AG04450 (cell line): ENCODE measurements around the gene S100B. TPM values are rescaled to one million over a fixed set of nuclear protein-coding genes. Genes with fewer than 3 reads are reported as not detected.

ENCODE experiments used
- CTCF ChIA-PET: fragments of 300-600, 350-600 bp; formaldehyde crosslinking; extraction: SDS; loops from one replicate; lab custom pipeline; 2022; ENCODE audit warnings: antibody characterized with exemption, inconsistent platforms; lab: Charles Lee
- POLR2A ChIA-PET: fragments of 350-600 bp; formaldehyde crosslinking; extraction: SDS; loops from one replicate; lab custom pipeline; 2021; ENCODE audit warnings: antibody characterized with exemption, inconsistent platforms; lab: Yijun Ruan, JAX
- DNase-seq: peaks from one replicate; pipeline ENCODE4 v3.0.0-alpha.2; 2011; ENCODE audit warnings: low read depth, low spot score
- H3K27ac ChIP-seq: one replicate; pipeline ENCODE4 v1.5.1; 2012; ENCODE audit warnings: low read depth, low read length, control low read depth
- H3K27me3 ChIP-seq: one replicate; pipeline ENCODE4 v1.6.0; 2012; ENCODE audit warnings: low read length; ENCODE audit not compliant: control insufficient read depth, insufficient read depth
- H3K4me3 ChIP-seq: 2 replicates; pipeline ENCODE4 v1.5.1; 2011; ENCODE audit warnings: mild to moderate bottlenecking, low read depth, low read length, control low read depth
- H3K9me3 ChIP-seq: 2 replicates; pipeline ENCODE4 v1.5.1; 2012; ENCODE audit warnings: low read length; ENCODE audit not compliant: control insufficient read depth, insufficient read depth
- polyA plus RNA-seq: library from polyadenylated mRNA; depleted of rRNA; stranded (reverse); fragments of >200 nt; gene quantifications from 2 replicates; pipeline ENCODE4 v1.2.3, GENCODE V29; 2011
- TF ChIP-seq, protein P1 (sequence below): IDR thresholded peaks from 2 replicates; pipeline ENCODE4 v1.5.1; 2011; ENCODE audit warnings: low read depth, low read length, control low read depth, inconsistent platforms

Gene S100B
- polyA plus RNA-seq, 1 experiment: not detected

DNA sequence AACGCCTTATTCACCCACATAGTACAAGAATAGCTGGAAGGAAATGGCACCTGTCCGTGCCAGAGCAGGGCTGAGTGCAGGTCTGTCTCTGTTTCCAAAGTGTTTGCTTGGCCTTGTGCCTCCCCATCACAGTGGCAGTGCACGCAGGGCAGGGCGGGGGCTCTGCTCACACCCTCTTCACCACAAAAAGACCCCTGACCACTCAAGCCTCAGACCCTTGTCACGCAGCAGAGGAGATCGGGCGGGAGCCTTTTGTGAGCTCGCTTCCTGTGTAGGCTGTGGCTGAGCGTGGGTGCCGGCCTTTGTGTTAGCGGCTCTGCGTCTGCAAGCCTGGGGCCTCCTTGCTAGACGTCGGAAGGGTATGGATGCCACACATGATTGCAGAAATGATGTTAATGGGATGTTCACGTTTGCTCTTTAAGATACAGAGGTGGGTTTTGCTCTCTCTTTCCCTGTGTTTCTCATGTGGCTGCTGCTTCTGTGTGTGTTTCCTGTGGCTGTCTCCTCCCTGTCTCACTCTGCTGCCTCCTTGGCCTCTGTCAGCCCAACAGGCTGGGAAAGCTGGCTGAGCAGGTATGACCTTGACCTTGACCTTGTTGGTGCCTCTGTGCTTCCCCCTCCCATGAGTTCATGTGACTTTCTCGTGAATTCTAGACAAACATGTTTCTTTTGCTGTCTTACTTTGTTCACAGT, 45.4 kb downstream of the S100B start:
- CTCF ChIA-PET: interaction anchor here (0.6 kb wide), 1 partner anchor 590 kb away, joined by 3 read pairs; no protein-coding TSS in a partner anchor
- no peak overlapping the region for H3K4me3 ChIP-seq
- no peak overlapping the region for H3K27ac ChIP-seq
- POLR2A ChIA-PET: interaction anchor here (0.6 kb wide), 1 partner anchor 33 kb away, joined by 3 read pairs; no protein-coding TSS in a partner anchor
- no peaks in the 10 kb centered on the region; the same call in 1 of the 2 replicates for H3K9me3 ChIP-seq
- DNase-seq: no peak
- H3K27me3 ChIP-seq: no peaks in the 10 kb centered on the region
- TF ChIP-seq, protein P1, sequence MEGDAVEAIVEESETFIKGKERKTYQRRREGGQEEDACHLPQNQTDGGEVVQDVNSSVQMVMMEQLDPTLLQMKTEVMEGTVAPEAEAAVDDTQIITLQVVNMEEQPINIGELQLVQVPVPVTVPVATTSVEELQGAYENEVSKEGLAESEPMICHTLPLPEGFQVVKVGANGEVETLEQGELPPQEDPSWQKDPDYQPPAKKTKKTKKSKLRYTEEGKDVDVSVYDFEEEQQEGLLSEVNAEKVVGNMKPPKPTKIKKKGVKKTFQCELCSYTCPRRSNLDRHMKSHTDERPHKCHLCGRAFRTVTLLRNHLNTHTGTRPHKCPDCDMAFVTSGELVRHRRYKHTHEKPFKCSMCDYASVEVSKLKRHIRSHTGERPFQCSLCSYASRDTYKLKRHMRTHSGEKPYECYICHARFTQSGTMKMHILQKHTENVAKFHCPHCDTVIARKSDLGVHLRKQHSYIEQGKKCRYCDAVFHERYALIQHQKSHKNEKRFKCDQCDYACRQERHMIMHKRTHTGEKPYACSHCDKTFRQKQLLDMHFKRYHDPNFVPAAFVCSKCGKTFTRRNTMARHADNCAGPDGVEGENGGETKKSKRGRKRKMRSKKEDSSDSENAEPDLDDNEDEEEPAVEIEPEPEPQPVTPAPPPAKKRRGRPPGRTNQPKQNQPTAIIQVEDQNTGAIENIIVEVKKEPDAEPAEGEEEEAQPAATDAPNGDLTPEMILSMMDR: no peak

GRCh38 chr21:46557919-46558392, 46.9 kb downstream of the S100B start:
- ChIA-PET POLR2A (no interaction called here), CTCF (no interaction called here)
- H3K27me3 ChIP-seq: no peaks in the 10 kb centered on the region
- H3K4me3 ChIP-seq: no peak overlapping the region
- TF ChIP-seq, protein P1: no peak
- no peak overlapping the region for H3K27ac ChIP-seq
- H3K9me3 ChIP-seq: no peaks in the 10 kb centered on the region; the same call in 1 of the 2 replicates
- no peak for DNase-seq

- Histone ChIP-seq H3K27me3 (no peaks in the 10 kb centered on the region), H3K27ac (no peak overlapping the region), H3K4me3 (no peak overlapping the region), H3K9me3 (no peaks in the 10 kb centered on the region; the same call in 1 of the 2 replicates)
- CTCF ChIA-PET: no interaction called here
- TF ChIP-seq, protein P1: no peak
- no peak for DNase-seq
- POLR2A ChIA-PET: no interaction called here
Measured at GRCh38 chr21:46557469-46557868, 47.4 kb downstream of the S100B start.

GRCh38 chr21:46556802-46557201, 48.1 kb downstream of the S100B start:
- CTCF ChIA-PET: no interaction called here
- H3K27me3 ChIP-seq: no peaks in the 10 kb centered on the region
- no peak overlapping the region for H3K27ac ChIP-seq
- TF ChIP-seq, protein P1: no peak
- no peaks in the 10 kb centered on the region; the same call in 1 of the 2 replicates for H3K9me3 ChIP-seq
- no peak for DNase-seq
- H3K4me3 ChIP-seq: no peak overlapping the region
- POLR2A ChIA-PET: no interaction called here

DNA sequence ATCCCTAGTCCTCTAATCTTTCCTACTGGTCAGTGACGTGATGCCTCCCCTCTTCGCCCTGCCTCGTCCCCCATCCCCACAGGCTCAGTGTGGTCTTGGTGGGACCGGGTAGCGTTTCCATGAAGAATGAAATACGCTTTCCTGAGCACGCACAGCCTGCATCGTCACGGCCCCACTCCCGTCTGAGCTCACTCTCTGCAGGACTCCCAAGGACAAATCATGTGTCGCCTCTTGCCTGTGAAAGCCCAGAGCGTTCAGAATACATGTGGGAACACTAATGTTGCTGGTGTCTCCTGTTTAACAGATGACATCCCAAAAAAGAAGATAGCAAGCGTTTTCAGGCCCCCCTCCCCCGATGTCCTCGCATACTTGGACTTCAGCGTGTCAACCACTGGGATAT, 49.2 kb downstream of the S100B start:
- Histone ChIP-seq H3K9me3 (no peaks in the 10 kb centered on the region), H3K27ac (no peak overlapping the region), H3K4me3 (no peak overlapping the region), H3K27me3 (no peaks in the 10 kb centered on the region)
- TF ChIP-seq, protein P1: no peak
- CTCF ChIA-PET: no interaction called here
- POLR2A ChIA-PET: no interaction called here
- DNase-seq: no peak
